K562 (cell line): ENCODE measurements around the gene CRYBG2. TPM values are rescaled to one million over a fixed set of nuclear protein-coding genes. Genes with fewer than 3 reads are reported as not detected.

ENCODE experiments used
- CLOCK ChIP-seq: fragments of 250-450 bp; sonication (Bioruptor Pico); IDR thresholded peaks from 2 replicates; pipeline ENCODE4 v1.4.0; 2020; ENCODE audit warnings: mild to moderate bottlenecking, moderate library complexity, borderline replicate concordance
- CREM ChIP-seq: IDR thresholded peaks from 2 replicates; pipeline ENCODE4 v1.6.1; 2014; ENCODE audit warnings: antibody characterized with exemption, low read depth
- DIDO1 ChIP-seq: fragments of 450-650 bp; IDR thresholded peaks from 2 replicates; pipeline ENCODE4 v1.6.1; 2016; ENCODE audit warnings: low read depth, missing biosample characterization, missing genetic modification characterization
- ETS2 ChIP-seq: IDR thresholded peaks from 2 replicates; pipeline ENCODE4 v1.6.1; 2016; ENCODE audit warnings: borderline replicate concordance, missing genetic modification characterization, mild to moderate bottlenecking, moderate library complexity, missing compliant biosample characterization; ENCODE audit not compliant: poor library complexity, severe bottlenecking
- IFI16 ChIP-seq: fragments of 250-450 bp; sonication (Bioruptor Pico); IDR thresholded peaks from 2 replicates; pipeline ENCODE4 v2.1.2; 2022; ENCODE audit warnings: mild to moderate bottlenecking, inconsistent platforms
- LCOR ChIP-seq: sonication (generic); formaldehyde crosslinking; IDR thresholded peaks from 2 replicates; pipeline ENCODE4 v1.8.0; 2022; ENCODE audit warnings: mild to moderate bottlenecking, missing genetic modification reagents
- MNT ChIP-seq, 2 experiments: fragments of 450-650 bp; conservative IDR thresholded peaks; 2 replicates each; pipeline ENCODE4 v1.6.1; 2017; ENCODE audit warnings: mild to moderate bottlenecking in 2 of 2, moderate library complexity in 2 of 2
- PRPF4 ChIP-seq: fragments of 200-400 bp; formaldehyde crosslinking; IDR thresholded peaks from one replicate; pipeline ENCODE4 v1.6.1; 2017; ENCODE audit warnings: low read length, low read depth, mild to moderate bottlenecking; ENCODE audit not compliant: insufficient read depth, poor library complexity, severe bottlenecking
- RBM25 ChIP-seq: fragments of 200-400 bp; formaldehyde crosslinking; IDR thresholded peaks from 2 replicates; pipeline ENCODE4 v1.6.1; 2018; ENCODE audit warnings: low read length, low read depth, moderate library complexity; ENCODE audit not compliant: severe bottlenecking
- REST ChIP-seq, 2 experiments: fragments of 450-650 bp; formaldehyde crosslinking in 1 of 2; IDR thresholded peaks; 2 replicates each; pipeline versions ENCODE4 v1.4.0 to v1.6.1; 2014 to 2020; ENCODE audit warnings: mild to moderate bottlenecking in 2 of 2, borderline replicate concordance in 1 of 2, low read depth in 1 of 2
- ZC3H11A ChIP-seq: IDR thresholded peaks from 2 replicates; pipeline ENCODE4 v1.6.1; 2012; ENCODE audit warnings: low read depth, low read length, improper control_type of control experiment
- ZNF23 ChIP-seq: fragments of 250-450 bp; sonication (Bioruptor Pico); IDR thresholded peaks from 2 replicates; pipeline ENCODE4 v1.4.0; 2020; ENCODE audit warnings: mild to moderate bottlenecking
- ZNF707 ChIP-seq: fragments of 250-450 bp; sonication (Bioruptor Pico); conservative IDR thresholded peaks from 2 replicates; pipeline ENCODE4 v1.8.0; 2022; ENCODE audit warnings: inconsistent platforms, mild to moderate bottlenecking, moderate library complexity
- polyA plus RNA-seq, 8 experiments: library from polyadenylated mRNA; depleted of rRNA in 4 of 8; stranded (reverse) in 5 of 8; unstranded in 3 of 8; fragments of >200 nt; fragmentation: Nextera tagmentation in 2 of 8; fragmentation: Illumina TruSeq in 1 of 8; extraction: Ambion mirVana in 2 of 8; extraction: Trizol in 1 of 8; gene quantifications; 2 replicates each; pipeline versions ENCODE4 v1.2.1 to v1.2.3, GENCODE V29; 2011 to 2014; ENCODE audit warnings: inconsistent platforms in 1 of 8, missing spikeins in 1 of 8
- total RNA-seq, 7 experiments: library from RNA; depleted of rRNA in 6 of 7; stranded (reverse); fragments of >200 nt in 6 of 7; fragmentation: Illumina TruSeq in 2 of 7; extraction: Trizol in 2 of 7; gene quantifications; 2 replicates each; pipeline versions ENCODE4 v1.2.1 to v1.2.3, GENCODE V29; 2011 to 2021; ENCODE audit warnings: low replicate concordance in 1 of 7

CRYBG2 gene
- total and polyA plus RNA-seq, 9 of the 15 experiments (the other 6 are each of a cell fraction or from before 2014, with no cell fraction given) = 0.39 to 8.5 (median 3.7) TPM

GRCh38 chr1:26306290-26307229, 47.4 kb downstream of the CRYBG2 start, which contains the start of gene UBXN11 (continued):
- TF ChIP-seq REST (IDR thresholded peaks at IDR 0.05; ENCODE audit: borderline replicate concordance) (no peak), REST (CRISPR knock-in tag; IDR thresholded peaks at IDR 0.05; ENCODE audit: low read depth) (0 out of 2 replicates have a peak, but pooled peaks have one; percentile 39), CLOCK (CRISPR knock-in tag) (no peak), IFI16 (no peak), CREM (peak; percentile 75), PRPF4 (no peak), ZC3H11A (no peak), MNT (conservative IDR thresholded peaks at IDR 0.05) (peak; percentile 85 to 96), ZNF23 (no peak), RBM25 (no peak), ETS2 (no peak), DIDO1 (tag) (peak; percentile 65; the same call in 1 of the 2 replicates), ZNF707 (CRISPR knock-in tag) (no peak), LCOR (CRISPR knock-in tag) (no peak)
